H9 (cell line): ENCODE measurements around the gene KIF16B. TPM values are rescaled to one million over a fixed set of nuclear protein-coding genes. Genes with fewer than 3 reads are reported as not detected.

ENCODE experiments used
- DNase-seq: peaks from one replicate; pipeline ENCODE4 v3.0.0-alpha.2; 2017
- H2AFZ ChIP-seq: one replicate; pipeline ENCODE4 v1.6.1; 2013; ENCODE audit warnings: mild to moderate bottlenecking, low read length, control low read depth, moderate library complexity
- H2AK5ac ChIP-seq: 2 replicates; pipeline ENCODE4 v1.6.1; 2013; ENCODE audit warnings: low read length, control low read depth, mixed read lengths; ENCODE audit not compliant: insufficient read length
- H2BK120ac ChIP-seq: one replicate; pipeline ENCODE4 v1.6.1; 2013; ENCODE audit warnings: low read depth, mild to moderate bottlenecking, low read length, control low read depth, inconsistent platforms; ENCODE audit not compliant: poor library complexity, severe bottlenecking
- H2BK12ac ChIP-seq: 2 replicates; pipeline ENCODE4 v1.6.1; 2013; ENCODE audit warnings: low read length, control low read depth, mixed read lengths, low read depth; ENCODE audit not compliant: insufficient read length
- H2BK15ac ChIP-seq: 2 replicates; pipeline ENCODE4 v1.6.1; 2013; ENCODE audit warnings: low read depth, low read length, control low read depth
- H2BK20ac ChIP-seq: one replicate; pipeline ENCODE4 v1.6.1; 2013; ENCODE audit warnings: low read depth, mild to moderate bottlenecking, low read length, control low read depth, inconsistent platforms; ENCODE audit not compliant: poor library complexity, severe bottlenecking
- H2BK5ac ChIP-seq: 2 replicates; pipeline ENCODE4 v1.6.1; 2013; ENCODE audit warnings: low read length, control low read depth, mixed read lengths; ENCODE audit not compliant: insufficient read length
- H3K14ac ChIP-seq: 2 replicates; pipeline ENCODE4 v1.6.1; 2013; ENCODE audit warnings: low read length, control low read depth; ENCODE audit not compliant: insufficient read depth
- H3K18ac ChIP-seq: 2 replicates; pipeline ENCODE4 v1.6.1; 2013; ENCODE audit warnings: low read depth, mild to moderate bottlenecking, mixed read lengths, low read length, control low read depth; ENCODE audit not compliant: insufficient read length
- H3K23ac ChIP-seq: 2 replicates; pipeline ENCODE4 v1.6.1; 2013; ENCODE audit warnings: low read length, control low read depth, mixed read lengths, low read depth; ENCODE audit not compliant: insufficient read length
- H3K23me2 ChIP-seq: 2 replicates; pipeline ENCODE4 v1.6.1; 2013; ENCODE audit warnings: low read depth, mild to moderate bottlenecking, mixed read lengths, low read length, control low read depth; ENCODE audit not compliant: insufficient read length, poor library complexity, severe bottlenecking
- H3K27ac ChIP-seq: 2 replicates; pipeline ENCODE4 v1.5.1; 2013; ENCODE audit warnings: low read length, control low read depth, mixed read lengths, low read depth; ENCODE audit not compliant: insufficient read length
- H3K27me3 ChIP-seq: 2 replicates; pipeline ENCODE4 v1.6.1; 2013; ENCODE audit warnings: low read length, control low read depth, inconsistent platforms; ENCODE audit not compliant: insufficient read depth
- H3K4ac ChIP-seq: 2 replicates; pipeline ENCODE4 v1.6.1; 2013; ENCODE audit warnings: low read depth, mild to moderate bottlenecking, control low read depth, inconsistent platforms, low read length, moderate library complexity
- H3K4me1 ChIP-seq: 2 replicates; pipeline ENCODE4 v1.6.1; 2013; ENCODE audit warnings: low read length, control low read depth, inconsistent platforms; ENCODE audit not compliant: insufficient read depth
- H3K4me2 ChIP-seq: 2 replicates; pipeline ENCODE4 v1.6.1; 2013; ENCODE audit warnings: low read length, control low read depth, mixed read lengths; ENCODE audit not compliant: insufficient read length, insufficient read depth
- H3K56ac ChIP-seq: 2 replicates; pipeline ENCODE4 v1.6.1; 2013; ENCODE audit warnings: low read depth, mild to moderate bottlenecking, mixed read lengths, low read length, control low read depth; ENCODE audit not compliant: insufficient read length
- H3K79me1 ChIP-seq: 2 replicates; pipeline ENCODE4 v1.6.1; 2013; ENCODE audit warnings: low read depth, mild to moderate bottlenecking, moderate library complexity, low read length, control low read depth, inconsistent platforms; ENCODE audit not compliant: insufficient read depth, poor library complexity, severe bottlenecking
- H3K79me2 ChIP-seq: 2 replicates; pipeline ENCODE4 v1.6.1; 2013; ENCODE audit warnings: low read length, control low read depth, inconsistent platforms; ENCODE audit not compliant: insufficient read depth
- H3K9ac ChIP-seq: 2 replicates; pipeline ENCODE4 v1.6.1; 2013; ENCODE audit warnings: low read length, control low read depth, mixed read lengths; ENCODE audit not compliant: insufficient read length; ENCODE audit errors: extremely low read depth
- H3K9me3 ChIP-seq: one replicate; pipeline ENCODE4 v1.6.1; 2013; ENCODE audit warnings: low read depth, low read length, inconsistent platforms; ENCODE audit not compliant: control insufficient read depth
- H3T11ph ChIP-seq: one replicate; pipeline ENCODE4 v1.6.1; 2013; ENCODE audit warnings: mild to moderate bottlenecking, low read length, control low read depth, inconsistent platforms
- H4K20me1 ChIP-seq: one replicate; pipeline ENCODE4 v1.6.1; 2013; ENCODE audit not compliant: control insufficient read depth, insufficient read length, insufficient read depth
- H4K5ac ChIP-seq: 2 replicates; pipeline ENCODE4 v1.6.1; 2013; ENCODE audit warnings: low read depth, mild to moderate bottlenecking, mixed read lengths, low read length, control low read depth; ENCODE audit not compliant: insufficient read length
- H4K8ac ChIP-seq: replicated peaks from 2 replicates; pipeline ENCODE4 v1.6.1; 2013; ENCODE audit warnings: low read length, control low read depth, mixed read lengths, low read depth; ENCODE audit not compliant: insufficient read length
- H4K91ac ChIP-seq: 2 replicates; pipeline ENCODE4 v1.6.1; 2013; ENCODE audit warnings: low read depth, mild to moderate bottlenecking, moderate library complexity, mixed read lengths, low read length, control low read depth; ENCODE audit not compliant: insufficient read length
- H3K27ac Mint-ChIP-seq, 3 experiments: 2 replicates in 2 of 3; 3 replicates in 1 of 3; pipeline ENCODE4 v1.8.0; 2020 to 2021; ENCODE audit warnings: mixed read lengths in 3 of 3, mild to moderate bottlenecking in 1 of 3, moderate library complexity in 1 of 3
- H3K27me3 Mint-ChIP-seq: 2 replicates; pipeline ENCODE4 v1.8.0; 2021; ENCODE audit warnings: low read depth, mild to moderate bottlenecking, moderate library complexity, mixed read lengths
- H3K36me3 Mint-ChIP-seq, 3 experiments: 2 replicates in 2 of 3; 3 replicates in 1 of 3; pipeline ENCODE4 v1.8.0; 2020 to 2021; ENCODE audit warnings: low read depth in 3 of 3, mixed read lengths in 3 of 3; ENCODE audit not compliant: insufficient read depth in 1 of 3
- H3K4me1 Mint-ChIP-seq, 2 experiments: 2 replicates each; pipeline ENCODE4 v1.8.0; 2020; ENCODE audit warnings: mixed read lengths in 2 of 2
- H3K4me3 Mint-ChIP-seq, 2 experiments: 2 replicates in 1 of 2; 3 replicates in 1 of 2; pipeline ENCODE4 v1.8.0; 2020 to 2021; ENCODE audit warnings: mild to moderate bottlenecking in 2 of 2, mixed read lengths in 2 of 2, moderate library complexity in 1 of 2
- H3K9me3 Mint-ChIP-seq, 2 experiments: 2 replicates in 1 of 2; 3 replicates in 1 of 2; pipeline ENCODE4 v1.8.0; 2020; ENCODE audit warnings: mild to moderate bottlenecking in 2 of 2, mixed read lengths in 2 of 2, moderate library complexity in 1 of 2
- WGBS: extraction: QIAGEN DNeasy Blood & Tissue Kit; methylation state at CpG from one replicate; pipeline ENCODE4 v1.1.7; 2013; ENCODE audit warnings: missing lambda C conversion rate, low lambda C conversion rate, mixed read lengths; ENCODE audit not compliant: insufficient read length; ENCODE audit errors: extremely low coverage; 5-methylcytosine and 5-hydroxymethylcytosine counted together
- total RNA-seq: library from RNA; stranded (reverse); gene quantifications from 2 replicates; pipeline ENCODE4 v1.2.1, GENCODE V29; 2021
- TF ChIP-seq, protein P1 (sequence below): fragments of 200-600 bp; sonication (generic); conservative IDR thresholded peaks from 3 replicates; pipeline ENCODE4 v1.8.0; 2021; ENCODE audit warnings: antibody characterized with exemption, mild to moderate bottlenecking

Gene KIF16B
- total RNA-seq, 1 experiment from 2014 or later: 7.4 TPM

DNA sequence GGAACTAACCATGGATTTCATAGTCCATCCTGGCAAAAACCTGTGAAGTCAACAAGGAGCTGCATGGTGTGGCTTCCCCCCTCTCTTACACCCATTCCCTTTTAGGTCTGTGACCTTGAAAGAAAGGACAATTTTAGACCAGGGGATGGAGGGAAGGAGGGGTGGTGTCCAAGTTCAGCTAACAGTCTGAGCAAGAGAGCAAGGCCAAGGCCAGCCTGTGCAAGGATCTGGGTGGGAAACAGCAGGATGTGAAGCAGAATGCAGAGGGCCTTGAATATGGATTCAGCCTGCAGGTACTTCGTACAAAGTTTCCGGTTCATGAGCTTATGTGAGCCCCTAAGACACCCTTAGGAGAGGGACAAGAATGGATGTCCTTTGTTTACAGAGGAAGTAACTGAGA lies 293.0 kb downstream of the KIF16B start:
- no peaks in the 10 kb centered on the region for H3K27me3 ChIP-seq
- H2BK15ac ChIP-seq: no peak overlapping the region
- Mint-ChIP-seq H3K36me3 (peaks cover 0 to 11% (median 6%) of the 10 kb centered on the region in 3 experiments; a peak in 4 of 7 replicates), H3K9me3 (no peaks in the 10 kb centered on the region; a peak in 1 of 5 replicates), H3K27me3 (no peaks in the 10 kb centered on the region), H3K4me1 (peaks cover 10% of the 10 kb centered on the region in 2 experiments), H3K27ac (no peak overlapping the region), H3K4me3 (no peak overlapping the region)
- no peak overlapping the region for H3K27ac ChIP-seq
- H4K5ac ChIP-seq: no peak overlapping the region
- H4K8ac ChIP-seq: no peak overlapping the region
- H3K23ac ChIP-seq: no peak overlapping the region
- H3K56ac ChIP-seq: no peak overlapping the region
- no peaks in the 10 kb centered on the region for H3K79me2 ChIP-seq
- no peak overlapping the region for H2BK12ac ChIP-seq
- no peak overlapping the region for H2BK5ac ChIP-seq
- peak overlapping the region; percentile 31; the same call in 1 of the 2 replicates for H3K14ac ChIP-seq
- H4K20me1 ChIP-seq: no peaks in the 10 kb centered on the region
- H3K4ac ChIP-seq: no peak overlapping the region
- no peak overlapping the region for H3K18ac ChIP-seq
- no peak overlapping the region for H2BK120ac ChIP-seq
- H3K9me3 ChIP-seq: no peaks in the 10 kb centered on the region
- no CpG with 5 or more reads among the region's 2 CpGs for WGBS
- no peak overlapping the region for H2BK20ac ChIP-seq
- H3K4me1 ChIP-seq: no peaks in the 10 kb centered on the region
- H3K4me2 ChIP-seq: no peak overlapping the region
- no peak overlapping the region for H4K91ac ChIP-seq
- no peak overlapping the region for H2AK5ac ChIP-seq
- no peak overlapping the region for H2AFZ ChIP-seq
- H3K9ac ChIP-seq: no peak overlapping the region
- no peak for DNase-seq
- no peak overlapping the region for H3T11ph ChIP-seq
- TF ChIP-seq, protein P1, sequence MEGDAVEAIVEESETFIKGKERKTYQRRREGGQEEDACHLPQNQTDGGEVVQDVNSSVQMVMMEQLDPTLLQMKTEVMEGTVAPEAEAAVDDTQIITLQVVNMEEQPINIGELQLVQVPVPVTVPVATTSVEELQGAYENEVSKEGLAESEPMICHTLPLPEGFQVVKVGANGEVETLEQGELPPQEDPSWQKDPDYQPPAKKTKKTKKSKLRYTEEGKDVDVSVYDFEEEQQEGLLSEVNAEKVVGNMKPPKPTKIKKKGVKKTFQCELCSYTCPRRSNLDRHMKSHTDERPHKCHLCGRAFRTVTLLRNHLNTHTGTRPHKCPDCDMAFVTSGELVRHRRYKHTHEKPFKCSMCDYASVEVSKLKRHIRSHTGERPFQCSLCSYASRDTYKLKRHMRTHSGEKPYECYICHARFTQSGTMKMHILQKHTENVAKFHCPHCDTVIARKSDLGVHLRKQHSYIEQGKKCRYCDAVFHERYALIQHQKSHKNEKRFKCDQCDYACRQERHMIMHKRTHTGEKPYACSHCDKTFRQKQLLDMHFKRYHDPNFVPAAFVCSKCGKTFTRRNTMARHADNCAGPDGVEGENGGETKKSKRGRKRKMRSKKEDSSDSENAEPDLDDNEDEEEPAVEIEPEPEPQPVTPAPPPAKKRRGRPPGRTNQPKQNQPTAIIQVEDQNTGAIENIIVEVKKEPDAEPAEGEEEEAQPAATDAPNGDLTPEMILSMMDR: no peak
- no peaks in the 10 kb centered on the region for H3K23me2 ChIP-seq
- H3K79me1 ChIP-seq: no peaks in the 10 kb centered on the region
